ENCODE results near the gene RIOK1.

- TF ChIP-seq ARNTL (CRISPR knock-in tag; IDR thresholded peaks at IDR 0.05; ENCODE audit: borderline replicate concordance, low read depth): no peak
- TF ChIP-seq TOX (CRISPR knock-in tag; IDR thresholded peaks at IDR 0.05; ENCODE audit: borderline replicate concordance): no peak
- TF ChIP-seq CSDC2 (CRISPR knock-in tag; IDR thresholded peaks at IDR 0.05): no peak
- no peak for TF ChIP-seq BACH2 (CRISPR knock-in tag; IDR thresholded peaks at IDR 0.05; ENCODE audit: borderline replicate concordance)
- TF ChIP-seq, protein P1, sequence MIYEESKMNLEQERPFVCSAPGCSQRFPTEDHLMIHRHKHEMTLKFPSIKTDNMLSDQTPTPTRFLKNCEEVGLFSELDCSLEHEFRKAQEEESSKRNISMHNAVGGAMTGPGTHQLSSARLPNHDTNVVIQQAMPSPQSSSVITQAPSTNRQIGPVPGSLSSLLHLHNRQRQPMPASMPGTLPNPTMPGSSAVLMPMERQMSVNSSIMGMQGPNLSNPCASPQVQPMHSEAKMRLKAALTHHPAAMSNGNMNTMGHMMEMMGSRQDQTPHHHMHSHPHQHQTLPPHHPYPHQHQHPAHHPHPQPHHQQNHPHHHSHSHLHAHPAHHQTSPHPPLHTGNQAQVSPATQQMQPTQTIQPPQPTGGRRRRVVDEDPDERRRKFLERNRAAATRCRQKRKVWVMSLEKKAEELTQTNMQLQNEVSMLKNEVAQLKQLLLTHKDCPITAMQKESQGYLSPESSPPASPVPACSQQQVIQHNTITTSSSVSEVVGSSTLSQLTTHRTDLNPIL (CRISPR knock-in tag; IDR thresholded peaks at IDR 0.05; ENCODE audit: low read depth): no peak
- no peak for TF ChIP-seq PATZ1 (CRISPR knock-in tag; IDR thresholded peaks at IDR 0.05; ENCODE audit: borderline replicate concordance)
- no peak for TF ChIP-seq ZNF70 (CRISPR knock-in tag; IDR thresholded peaks at IDR 0.05)
- TF ChIP-seq SNAI2 (CRISPR knock-in tag; IDR thresholded peaks at IDR 0.05): no peak
- TF ChIP-seq CSRNP3 (CRISPR knock-in tag; IDR thresholded peaks at IDR 0.05): no peak
- no peak for TF ChIP-seq TSHZ2 (CRISPR knock-in tag; IDR thresholded peaks at IDR 0.05)
These were observed 36.2 kb downstream of the RIOK1 start for GRCh38 chr6:7425808-7426190.
